Raji (cell line): ENCODE results near the gene CD300LB.

Source experiments
- POLR2A ChIP-seq: IDR thresholded peaks from 2 replicates; pipeline ENCODE4 v1.6.1; 2011; ENCODE audit warnings: low read depth, low read length, control low read depth; ENCODE audit not compliant: insufficient read depth

CD300LB gene

DNA sequence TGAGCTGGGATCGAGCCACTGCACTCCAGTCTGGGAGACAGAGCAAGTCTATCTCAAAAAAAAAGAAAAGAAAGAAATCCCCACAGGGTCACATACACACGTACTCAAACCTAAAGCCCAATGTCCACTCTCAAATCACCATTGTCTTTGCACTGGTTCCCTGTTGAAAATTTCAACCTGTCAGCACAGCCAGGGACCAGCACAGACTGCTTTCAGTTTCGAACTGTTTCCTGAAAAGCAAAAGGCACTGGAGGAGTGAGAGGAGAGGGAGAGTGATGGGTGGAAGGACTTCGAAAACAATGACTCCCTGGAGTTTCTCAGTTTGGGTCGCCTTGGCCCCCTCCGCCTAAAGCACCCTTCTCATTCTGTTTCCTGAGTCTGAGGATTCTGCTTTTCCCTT is 23.6 kb upstream of the CD300LB start:
- TF ChIP-seq POLR2A: no peak

DNA sequence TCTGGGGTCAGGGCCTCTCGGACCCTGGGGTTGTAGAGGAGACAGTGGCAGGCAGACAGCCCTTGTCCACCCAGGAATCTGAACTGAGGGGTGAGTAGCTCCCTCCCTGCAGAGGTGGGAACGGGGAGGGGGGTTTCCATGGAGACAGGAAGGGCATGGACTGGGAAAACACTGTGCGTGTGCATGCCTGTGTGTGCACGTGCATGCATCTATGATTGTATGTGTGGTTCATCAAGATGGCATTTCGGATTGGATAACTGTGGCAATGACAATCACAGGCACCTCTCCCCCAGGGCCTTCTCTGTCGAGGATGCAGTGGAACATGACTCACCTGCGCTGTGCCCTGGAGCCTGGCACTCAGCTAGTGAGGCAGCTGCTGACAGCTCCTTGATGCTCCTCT is 20.8 kb upstream of the CD300LB start:
- no peak for TF ChIP-seq POLR2A

GRCh38 chr17:74550602-74551001 is 19.3 kb upstream of the CD300LB start:
- TF ChIP-seq POLR2A: no peak

- no peak for TF ChIP-seq POLR2A
These were observed 18.1 kb upstream of the CD300LB start for GRCh38 chr17:74549343-74549742.

GRCh38 chr17:74547736-74548135 is 16.5 kb upstream of the CD300LB start:
- TF ChIP-seq POLR2A: no peak

- TF ChIP-seq POLR2A: no peak
These were observed 16.0 kb upstream of the CD300LB start for GRCh38 chr17:74547264-74547663.

- TF ChIP-seq POLR2A: no peak
These were observed 15.3 kb upstream of the CD300LB start for GRCh38 chr17:74546586-74546985.

DNA sequence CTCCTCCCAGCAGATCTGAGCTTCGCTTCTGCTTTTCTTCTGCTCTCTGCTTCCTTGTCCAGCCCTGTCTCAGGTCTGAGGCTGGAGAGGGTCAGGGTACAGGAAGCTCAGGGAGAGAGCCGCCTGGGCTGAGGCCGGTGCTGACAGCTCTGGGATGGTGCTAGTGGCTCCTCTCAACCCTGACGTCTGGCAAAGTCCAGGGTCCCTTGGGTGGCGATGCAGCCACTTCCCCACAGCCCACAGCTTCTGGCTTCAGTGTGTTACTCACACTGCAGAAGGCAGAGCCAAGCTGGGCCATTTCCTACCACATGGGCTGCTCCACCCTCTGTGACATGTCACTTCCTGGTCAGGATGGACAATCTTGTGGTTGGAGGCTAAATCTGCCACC is 14.6 kb upstream of the CD300LB start, which contains the start of gene CD300C:
CD300C (minus strand) TSS at position 273 of the 388 bp plus-strand sequence. CDS start 333 bp downstream, outside the sequence.
- no peak for TF ChIP-seq POLR2A

- no peak for TF ChIP-seq POLR2A
These were observed 13.9 kb upstream of the CD300LB start for GRCh38 chr17:74544991-74545842.

- no peak for TF ChIP-seq POLR2A
These were observed 12.9 kb upstream of the CD300LB start for GRCh38 chr17:74543891-74544760.

DNA sequence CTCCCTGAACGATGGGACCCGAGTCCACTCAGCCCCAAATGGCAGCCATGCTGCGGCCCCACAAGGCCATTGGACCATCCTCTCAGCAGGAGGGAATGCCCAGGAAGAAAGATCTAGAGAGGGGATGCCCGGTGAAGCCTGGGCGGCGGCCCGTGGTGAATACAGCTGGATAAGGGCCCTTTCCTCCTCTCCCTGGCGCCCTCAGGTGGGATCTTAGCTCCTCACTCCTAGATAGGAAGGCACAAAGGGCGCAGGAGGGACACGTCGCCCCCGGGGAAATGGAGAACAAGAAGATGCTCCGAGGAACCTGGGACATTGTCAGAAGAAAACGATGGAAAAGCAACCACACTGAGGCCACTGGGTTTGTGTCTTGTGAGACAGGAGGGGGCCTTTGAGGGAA is 12.1 kb upstream of the CD300LB start:
- TF ChIP-seq POLR2A: no peak

- no peak for TF ChIP-seq POLR2A
These were observed 11.6 kb upstream of the CD300LB start for GRCh38 chr17:74542727-74543383.

DNA sequence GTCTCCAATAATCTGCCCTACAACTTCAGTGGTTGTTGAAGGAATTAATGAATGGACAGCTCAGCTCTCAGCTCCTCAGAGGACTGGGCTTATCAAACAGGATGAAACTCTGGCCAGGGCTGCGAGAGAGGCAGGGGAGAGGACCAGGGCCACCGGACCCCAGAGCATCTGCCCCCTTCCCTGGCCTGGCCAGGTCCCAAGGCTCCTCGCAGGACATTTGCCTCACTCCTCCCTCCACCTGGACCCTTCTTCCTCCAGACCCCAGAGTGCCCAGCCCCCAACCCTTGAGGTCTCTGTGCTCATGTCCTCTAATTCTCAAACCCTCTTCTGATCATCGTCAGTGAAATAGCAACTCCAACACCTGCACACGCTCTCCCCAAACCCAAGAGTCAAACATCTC is 10.9 kb upstream of the CD300LB start:
- no peak for TF ChIP-seq POLR2A

GRCh38 chr17:74541176-74542111 is 10.2 kb upstream of the CD300LB start:
- no peak for TF ChIP-seq POLR2A
